Measurements from ENCODE around the gene SRCAP.

SRCAP gene

DNA sequence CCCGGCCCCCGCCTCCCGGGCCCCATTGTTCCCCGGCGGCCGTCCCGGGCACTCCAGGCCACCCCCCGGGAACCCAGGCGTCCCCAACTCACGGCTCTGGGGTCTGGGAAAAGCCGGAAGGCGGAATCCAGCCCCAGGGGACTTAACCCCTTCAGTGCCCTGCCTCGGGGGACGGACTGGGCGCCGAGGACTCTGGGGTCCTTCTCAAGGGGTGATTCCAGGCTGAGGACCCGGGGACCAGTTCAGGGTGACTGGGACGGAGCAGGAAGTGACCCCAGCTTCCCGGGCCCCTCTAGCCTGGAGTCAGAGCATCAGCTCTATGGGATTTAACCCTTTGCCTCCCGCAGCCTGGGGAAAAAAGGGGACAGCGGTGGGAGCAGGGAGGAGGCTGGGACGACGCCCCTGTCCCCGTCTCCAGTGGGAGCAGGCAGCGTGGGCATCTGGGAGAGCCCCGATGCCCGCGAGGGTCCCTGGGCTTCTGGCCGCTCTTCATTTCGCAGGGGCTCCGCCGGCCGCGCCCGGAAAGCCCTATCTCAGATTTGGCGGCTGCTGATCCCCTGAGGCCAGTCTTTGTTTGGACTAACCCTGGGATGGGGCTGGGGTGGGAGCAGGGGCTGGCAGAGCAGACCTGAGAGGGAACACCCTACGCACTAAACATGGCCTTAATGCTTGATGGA is 88.1 kb downstream of the SRCAP start, which contains the start of gene ZNF629:
TSS of gene ZNF629 (minus strand) at position 270 of the 677 bp plus-strand sequence. CDS start 2,723 bp downstream, outside the sequence.
- in situ Hi-C loops (cut with MboI; ENCODE audit: low sequenced_read_pairs) = no loop called here

DNA sequence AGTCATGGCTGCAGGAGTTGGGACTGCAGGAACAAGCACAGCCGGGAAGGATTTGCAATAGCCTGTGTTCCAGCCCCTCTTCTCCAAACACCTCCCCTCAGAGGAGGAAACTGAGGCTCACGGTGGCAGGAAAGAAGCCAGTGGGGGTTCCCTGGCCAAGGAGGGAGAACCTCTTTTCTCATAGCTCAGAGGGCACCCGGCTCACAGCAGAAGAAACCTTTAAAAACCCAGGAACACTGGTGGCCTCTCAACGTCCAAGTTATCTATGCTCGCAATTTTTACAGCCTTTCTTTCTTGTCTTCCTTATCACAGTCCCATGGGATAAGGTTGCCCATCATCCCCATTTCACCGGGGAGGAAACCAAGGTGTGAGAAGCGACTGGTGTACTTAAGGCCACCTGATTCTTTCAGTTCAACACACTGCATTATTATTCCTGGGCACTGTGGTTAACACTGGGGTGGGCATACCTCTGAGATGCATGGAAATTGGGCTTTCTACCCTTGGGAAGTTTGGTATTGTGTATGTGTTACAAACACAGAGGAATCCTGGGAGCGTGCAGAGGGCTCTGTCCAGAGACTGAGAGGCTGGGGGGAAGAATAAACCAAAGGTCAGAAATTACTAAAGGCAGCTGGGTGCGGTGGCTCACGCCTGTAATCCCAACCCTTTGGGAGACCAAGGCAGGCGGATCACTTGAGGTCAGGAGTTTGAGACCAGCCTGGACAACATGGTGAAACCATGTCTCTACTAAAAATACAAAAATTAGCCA is 88.8 kb downstream of the SRCAP start:
- in situ Hi-C loops (cut with MboI; ENCODE audit: low sequenced_read_pairs) = no loop called here
